Measurements from ENCODE around the gene CD200R1L. TPM values are rescaled to one million over a fixed set of nuclear protein-coding genes. Genes with fewer than 3 reads are reported as not detected.

The CD200R1L gene
- total RNA-seq, 1 experiment from 2014 or later, result not detected

DNA sequence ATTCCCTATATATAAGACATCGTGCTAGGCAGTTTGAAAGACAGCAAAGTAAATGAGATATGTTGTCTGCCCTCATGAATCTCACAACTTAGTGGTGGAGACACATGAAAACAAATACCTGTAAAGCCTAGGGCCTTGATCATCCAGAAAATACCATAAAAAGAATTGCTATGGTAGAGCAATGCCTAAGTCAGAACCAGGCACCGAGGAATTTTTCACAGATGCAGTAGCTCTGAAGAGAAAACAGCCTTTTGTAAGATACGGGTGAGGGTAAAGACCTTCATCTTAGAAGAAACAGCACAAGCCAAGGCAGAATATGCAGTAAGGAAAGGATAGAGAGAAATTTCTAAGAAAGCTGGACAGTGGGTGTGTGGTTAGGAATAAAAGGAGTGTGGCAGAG lies 36.1 kb downstream of the CD200R1L start:
- Histone ChIP-seq H3K79me1 (ENCODE audit: insufficient read depth, low read depth, low read length, poor library complexity, severe bottlenecking) (no peaks in the 10 kb centered on the region), H3K23ac (ENCODE audit: insufficient read length, low read depth, low read length) (no peak overlapping the region), H2BK20ac (ENCODE audit: low read depth, low read length, poor library complexity, severe bottlenecking) (no peak overlapping the region), H4K91ac (ENCODE audit: insufficient read length, low read depth, low read length) (no peak overlapping the region), H3K23me2 (ENCODE audit: insufficient read length, low read depth, low read length, poor library complexity, severe bottlenecking) (no peaks in the 10 kb centered on the region), H4K5ac (ENCODE audit: insufficient read length, low read depth, low read length) (no peak overlapping the region), H3K18ac (ENCODE audit: insufficient read length, low read depth, low read length) (no peak overlapping the region), H3T11ph (ENCODE audit: low read length) (no peak overlapping the region), H3K56ac (ENCODE audit: insufficient read length, low read depth, low read length) (no peak overlapping the region), H2AFZ (ENCODE audit: low read length) (no peak overlapping the region), H3K79me2 (ENCODE audit: insufficient read depth, low read length) (no peaks in the 10 kb centered on the region), H3K4me1 (ENCODE audit: insufficient read depth, low read length) (no peaks in the 10 kb centered on the region), H2BK15ac (ENCODE audit: low read depth, low read length) (no peak overlapping the region), H2BK5ac (ENCODE audit: insufficient read length, low read length) (no peak overlapping the region), H3K9me3 (ENCODE audit: control insufficient read depth, low read depth, low read length) (no peaks in the 10 kb centered on the region), H4K8ac (replicated peaks; ENCODE audit: insufficient read length, low read depth, low read length) (no peak overlapping the region), H2BK12ac (ENCODE audit: insufficient read length, low read depth, low read length) (no peak overlapping the region), H3K27me3 (ENCODE audit: insufficient read depth, low read length) (no peaks in the 10 kb centered on the region; the same call in 1 of the 2 replicates), H3K4me2 (ENCODE audit: insufficient read depth, insufficient read length, low read length) (no peak overlapping the region), H3K9ac (ENCODE audit: extremely low read depth, insufficient read length, low read length) (no peak overlapping the region), H2BK120ac (ENCODE audit: low read depth, low read length, poor library complexity, severe bottlenecking) (no peak overlapping the region), H3K14ac (ENCODE audit: insufficient read depth, low read length) (no peak overlapping the region), H3K27ac (ENCODE audit: insufficient read length, low read depth, low read length) (no peak overlapping the region), H2AK5ac (ENCODE audit: insufficient read length, low read length) (no peak overlapping the region), H3K4ac (ENCODE audit: low read depth, low read length) (no peak overlapping the region), H4K20me1 (ENCODE audit: control insufficient read depth, insufficient read depth, insufficient read length) (no peaks in the 10 kb centered on the region)
- Mint-ChIP-seq H3K9me3 (no peaks in the 10 kb centered on the region), H3K36me3 (ENCODE audit: insufficient read depth in 1 of 3, low read depth in 3 of 3) (no peaks in the 10 kb centered on the region), H3K4me1 (peaks cover 7 to 12% of the 10 kb centered on the region in 2 experiments), H3K27me3 (ENCODE audit: low read depth) (no peaks in the 10 kb centered on the region), H3K27ac (no peak overlapping the region; a peak in 1 of 7 replicates), H3K4me3 (no peak overlapping the region)
- TF ChIP-seq, protein P1, sequence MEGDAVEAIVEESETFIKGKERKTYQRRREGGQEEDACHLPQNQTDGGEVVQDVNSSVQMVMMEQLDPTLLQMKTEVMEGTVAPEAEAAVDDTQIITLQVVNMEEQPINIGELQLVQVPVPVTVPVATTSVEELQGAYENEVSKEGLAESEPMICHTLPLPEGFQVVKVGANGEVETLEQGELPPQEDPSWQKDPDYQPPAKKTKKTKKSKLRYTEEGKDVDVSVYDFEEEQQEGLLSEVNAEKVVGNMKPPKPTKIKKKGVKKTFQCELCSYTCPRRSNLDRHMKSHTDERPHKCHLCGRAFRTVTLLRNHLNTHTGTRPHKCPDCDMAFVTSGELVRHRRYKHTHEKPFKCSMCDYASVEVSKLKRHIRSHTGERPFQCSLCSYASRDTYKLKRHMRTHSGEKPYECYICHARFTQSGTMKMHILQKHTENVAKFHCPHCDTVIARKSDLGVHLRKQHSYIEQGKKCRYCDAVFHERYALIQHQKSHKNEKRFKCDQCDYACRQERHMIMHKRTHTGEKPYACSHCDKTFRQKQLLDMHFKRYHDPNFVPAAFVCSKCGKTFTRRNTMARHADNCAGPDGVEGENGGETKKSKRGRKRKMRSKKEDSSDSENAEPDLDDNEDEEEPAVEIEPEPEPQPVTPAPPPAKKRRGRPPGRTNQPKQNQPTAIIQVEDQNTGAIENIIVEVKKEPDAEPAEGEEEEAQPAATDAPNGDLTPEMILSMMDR (conservative IDR thresholded peaks at IDR 0.05), result no peak
- no peak for DNase-seq
- no CpG with 5 or more reads among the region's 3 CpGs for WGBS (ENCODE audit: extremely low coverage, insufficient read length, low lambda C conversion rate)
